Measurements from ENCODE around the gene SCUBE1.
A peak's percentile ranks its signal among the peaks of the same experiment; 100 is the strongest.

The SCUBE1 gene

GRCh38 chr22:43169310-43170130 lies 173.7 kb downstream of the SCUBE1 start:
- DNase-seq: no peak

GRCh38 chr22:43168471-43169309 lies 174.5 kb downstream of the SCUBE1 start:
- no peak for DNase-seq

- DNase-seq: no peak
Measured at GRCh38 chr22:43167001-43167589, 176.1 kb downstream of the SCUBE1 start.

DNA sequence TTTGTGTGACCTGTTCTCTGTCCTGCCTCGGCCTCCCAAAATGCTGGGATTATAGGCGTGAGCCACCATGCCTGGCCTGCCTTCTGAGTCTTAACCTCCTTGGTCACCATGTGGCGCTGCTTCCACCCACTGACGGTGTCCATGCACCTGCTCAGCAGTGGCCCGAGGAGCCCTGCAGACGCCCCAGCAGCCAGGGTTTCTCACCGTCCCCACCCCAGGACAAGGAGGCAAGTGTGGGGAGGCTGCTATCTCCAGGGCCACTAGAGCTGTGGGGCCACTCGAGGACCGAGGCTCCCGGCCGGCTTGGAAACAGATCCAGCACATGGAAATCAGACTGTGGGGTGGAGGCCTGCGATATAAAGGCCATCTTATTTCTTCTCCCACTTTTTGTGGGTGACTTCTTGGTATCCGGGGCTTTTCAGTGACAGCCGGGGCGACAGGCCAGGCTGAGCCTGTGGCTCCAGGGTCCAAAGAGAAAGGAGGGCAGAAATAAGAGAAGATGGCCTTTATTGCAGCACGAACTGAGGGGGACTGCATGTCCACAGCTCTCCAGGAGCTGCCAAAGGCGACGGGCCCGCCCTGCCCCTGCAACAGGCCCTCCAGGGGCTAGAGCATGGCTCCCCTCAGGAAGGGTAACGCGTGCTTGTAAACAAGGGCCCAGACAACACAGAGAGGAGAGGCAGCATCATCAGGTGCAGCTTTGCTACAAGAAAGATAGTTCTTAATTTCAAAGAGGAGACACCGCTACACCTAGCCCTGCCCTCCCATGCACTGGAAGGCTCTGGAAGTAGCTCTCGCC lies 176.8 kb downstream of the SCUBE1 start:
- DNase-seq: no peak

GRCh38 chr22:43164636-43165035 lies 178.5 kb downstream of the SCUBE1 start:
- DNase-seq: no peak

DNA sequence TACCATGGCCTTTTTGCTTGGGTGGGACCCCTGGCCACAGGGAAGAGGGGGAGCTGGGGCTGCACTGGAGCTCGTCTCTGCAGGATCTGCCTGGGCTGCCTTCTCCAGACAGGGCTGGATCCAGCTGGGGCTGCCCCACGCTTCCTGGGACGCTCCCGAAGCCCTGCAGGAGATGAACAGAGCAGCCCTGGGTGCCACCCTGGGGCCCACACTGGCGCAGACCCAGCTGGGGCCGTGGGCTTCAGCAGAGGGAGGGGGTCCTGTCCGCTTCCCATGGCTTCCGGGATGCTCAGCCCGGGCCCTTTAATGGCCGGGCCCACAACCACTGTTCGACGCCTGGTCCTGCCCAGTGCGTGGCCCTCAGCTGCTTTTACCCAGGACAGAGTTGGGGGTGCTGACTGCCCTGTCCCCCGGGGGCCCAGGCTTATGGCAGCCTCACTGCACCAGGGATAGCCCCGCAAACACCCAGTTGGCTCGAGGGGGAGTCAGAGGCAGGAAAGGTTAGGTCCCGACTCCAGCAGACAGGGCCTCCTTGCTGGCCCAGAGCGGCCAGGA lies 179.9 kb downstream of the SCUBE1 start:
- DNase-seq: no peak

DNA sequence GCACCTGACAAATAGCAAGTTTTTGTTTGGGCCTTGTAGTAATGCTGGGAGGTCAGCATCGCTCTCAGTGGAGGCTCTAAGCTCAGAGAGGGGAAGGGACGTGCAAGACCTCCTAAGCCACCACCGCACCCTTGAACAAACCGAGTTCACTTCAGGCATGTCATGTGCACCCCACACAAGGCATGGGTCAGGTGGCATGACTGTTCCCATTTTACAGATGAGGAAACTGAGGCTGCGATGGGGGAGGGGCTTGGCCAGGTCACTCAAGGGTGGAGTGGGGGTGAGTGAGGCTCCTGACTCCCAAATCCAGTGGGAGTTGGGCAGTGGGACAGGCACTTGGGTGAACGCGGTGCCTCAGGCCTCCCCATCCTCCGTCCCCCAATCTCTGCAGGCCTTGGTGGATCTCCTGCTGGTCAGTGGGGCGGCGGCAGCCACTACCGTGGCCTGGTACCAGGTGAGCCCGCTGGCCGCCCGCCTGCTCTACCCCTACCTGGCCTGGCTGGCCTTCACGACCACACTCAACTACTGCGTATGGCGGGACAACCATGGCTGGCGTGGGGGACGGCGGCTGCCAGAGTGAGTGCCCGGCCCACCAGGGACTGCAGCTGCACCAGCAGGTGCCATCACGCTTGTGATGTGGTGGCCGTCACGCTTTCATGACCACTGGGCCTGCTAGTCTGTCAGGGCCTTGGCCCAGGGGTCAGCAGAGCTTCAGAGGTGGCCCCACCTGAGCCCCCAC lies 180.6 kb downstream of the SCUBE1 start:
- no peak for DNase-seq

GRCh38 chr22:43160497-43161126 lies 182.6 kb downstream of the SCUBE1 start:
- no peak for DNase-seq

DNA sequence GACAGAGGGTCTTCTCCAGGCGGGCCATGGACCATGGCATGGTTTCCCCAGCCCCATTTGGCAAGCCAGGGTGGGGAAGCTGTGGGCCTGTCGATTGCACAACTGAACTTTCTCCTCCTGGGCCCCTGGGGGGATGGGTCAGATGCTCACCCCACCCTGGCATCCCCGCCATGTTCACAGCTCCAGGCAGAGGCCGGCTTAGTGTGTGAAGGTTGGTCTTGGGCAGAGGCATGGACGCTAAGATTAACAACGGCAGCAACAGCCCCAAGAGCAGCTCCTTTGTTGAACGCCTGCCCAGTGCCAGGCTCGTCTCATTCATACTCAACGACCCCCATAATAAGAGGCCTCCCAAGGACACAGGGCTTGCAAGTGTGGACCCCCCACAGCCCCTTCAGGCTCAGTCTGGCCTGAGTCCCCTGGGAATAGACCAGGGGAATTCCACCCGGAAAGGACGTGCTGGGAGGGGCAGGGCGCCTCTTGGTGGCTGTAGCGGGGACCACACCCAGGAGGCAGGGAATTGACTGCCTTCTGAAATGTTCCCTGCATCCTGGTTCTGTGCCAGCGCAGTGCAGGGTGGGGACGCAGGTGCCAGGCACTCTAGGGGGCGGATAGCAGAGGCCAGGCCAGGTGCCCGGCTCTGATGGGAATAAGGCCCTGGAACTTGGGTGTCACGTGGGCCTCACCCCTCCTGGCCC lies 183.5 kb downstream of the SCUBE1 start:
- no peak for DNase-seq

- DNase-seq: no peak
Measured at GRCh38 chr22:43158778-43159483, 184.2 kb downstream of the SCUBE1 start.

DNA sequence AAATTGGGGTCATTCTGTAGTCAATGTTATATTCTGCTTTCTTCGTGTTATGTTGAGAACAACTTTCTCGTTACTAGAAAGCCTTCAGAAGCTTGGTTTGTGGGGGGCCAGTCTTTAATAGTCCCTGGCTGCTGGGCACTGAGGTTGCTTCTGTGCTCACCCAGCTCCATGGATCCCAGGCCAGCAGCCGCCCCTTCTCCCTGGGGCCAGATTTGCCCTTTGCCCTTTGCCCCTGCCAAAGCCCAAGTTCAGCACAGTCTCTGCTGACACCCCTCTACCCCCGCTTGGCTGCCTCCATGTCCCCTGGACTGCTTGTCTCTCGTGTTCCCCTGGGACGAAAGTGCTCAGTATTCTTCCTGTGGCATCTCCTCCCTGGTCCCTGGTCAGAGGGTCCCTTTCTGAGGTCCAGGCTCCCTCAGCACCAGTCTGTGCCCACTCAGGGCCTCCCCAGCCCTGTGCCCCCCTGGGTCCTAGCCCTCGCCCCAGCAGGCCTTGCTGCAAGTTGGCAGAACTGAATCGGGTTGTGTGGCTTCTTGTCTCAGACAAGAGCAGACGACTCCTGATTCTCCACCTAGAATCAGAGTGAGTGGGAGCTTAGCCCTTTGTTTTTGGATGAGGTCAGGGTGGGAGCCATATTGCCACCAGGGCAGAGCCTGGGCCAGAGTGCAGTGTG lies 185.2 kb downstream of the SCUBE1 start:
- DNase-seq: no peak

GRCh38 chr22:43156413-43156812 lies 186.8 kb downstream of the SCUBE1 start:
- DNase-seq: no peak

DNA sequence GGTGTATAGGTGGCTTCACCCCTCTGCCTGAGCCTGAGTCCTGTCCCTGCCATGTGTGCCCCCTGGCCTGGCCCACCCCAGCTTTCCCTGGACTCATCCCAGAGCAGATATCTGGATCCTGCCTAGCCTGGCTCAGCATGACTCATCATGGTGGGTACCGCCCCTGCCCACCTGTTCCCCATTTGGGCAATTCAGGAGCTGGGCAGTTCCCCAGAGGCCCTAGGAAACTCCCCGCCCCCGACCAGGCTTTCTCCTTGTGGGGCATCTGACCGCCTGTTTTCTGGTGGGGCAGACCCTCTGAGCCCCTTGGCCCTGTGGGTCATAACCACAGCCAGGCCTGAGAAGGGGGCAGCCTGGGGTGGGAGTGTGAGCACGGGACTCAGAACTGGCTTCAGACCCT lies 187.4 kb downstream of the SCUBE1 start:
- DNase-seq: no peak

GRCh38 chr22:43154887-43155536 lies 188.2 kb downstream of the SCUBE1 start:
- no peak for DNase-seq

DNA sequence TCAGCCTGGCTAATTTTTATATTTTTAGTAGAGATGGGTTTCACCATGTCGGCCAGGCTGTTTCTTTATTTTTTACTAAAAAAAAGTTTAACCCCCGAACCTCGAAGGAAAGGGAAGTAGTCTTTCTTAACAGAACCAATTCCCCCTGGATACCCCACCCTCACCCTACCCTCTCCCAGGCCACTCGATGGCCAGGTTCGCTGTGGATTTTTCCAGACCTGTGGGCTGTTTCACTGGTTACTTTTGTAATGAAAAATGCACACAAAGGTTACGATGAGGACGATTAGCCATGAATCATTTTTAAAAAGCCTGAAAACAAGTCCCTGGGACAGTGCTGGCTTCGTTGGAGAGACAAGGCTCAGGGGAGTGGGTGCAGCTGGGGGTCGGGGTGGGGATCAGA lies 189.3 kb downstream of the SCUBE1 start:
- no peak for DNase-seq

DNA sequence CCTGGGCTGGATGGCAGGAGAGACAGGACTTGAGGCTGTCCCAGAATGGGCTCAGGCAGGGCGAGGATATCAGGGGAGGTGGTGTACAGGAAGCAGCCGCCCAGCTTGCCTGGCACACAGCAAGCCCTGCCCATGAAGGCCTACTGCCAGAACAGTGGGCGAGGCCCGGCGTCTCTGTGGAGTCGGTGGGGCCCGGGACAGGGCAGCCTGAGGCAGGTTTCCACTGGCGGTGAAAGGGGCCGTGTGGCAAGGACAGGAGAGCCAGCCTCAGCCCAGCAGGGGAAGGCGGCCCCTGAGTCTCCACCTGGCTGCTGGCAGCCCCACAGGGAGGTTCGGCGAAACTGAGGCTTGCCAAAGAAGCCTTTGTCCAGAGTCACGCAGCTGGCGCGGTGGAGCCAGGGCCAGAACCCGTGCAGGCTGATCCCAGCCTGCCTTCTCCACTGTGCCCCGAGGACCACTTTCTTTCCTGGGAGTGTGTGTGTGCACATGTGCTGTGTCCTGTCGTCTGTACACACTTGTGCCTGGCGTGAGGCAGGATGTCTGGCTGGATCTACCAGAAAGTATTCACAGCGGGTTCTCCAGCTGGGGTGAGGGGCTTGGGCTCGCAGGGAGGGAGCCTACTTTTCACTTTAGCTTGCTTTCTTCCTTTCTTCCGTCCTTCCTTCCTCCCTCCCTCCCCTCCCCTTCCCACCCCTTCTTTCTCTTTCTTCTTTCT lies 190.7 kb downstream of the SCUBE1 start:
- DNase-seq: peak; percentile 77

DNA sequence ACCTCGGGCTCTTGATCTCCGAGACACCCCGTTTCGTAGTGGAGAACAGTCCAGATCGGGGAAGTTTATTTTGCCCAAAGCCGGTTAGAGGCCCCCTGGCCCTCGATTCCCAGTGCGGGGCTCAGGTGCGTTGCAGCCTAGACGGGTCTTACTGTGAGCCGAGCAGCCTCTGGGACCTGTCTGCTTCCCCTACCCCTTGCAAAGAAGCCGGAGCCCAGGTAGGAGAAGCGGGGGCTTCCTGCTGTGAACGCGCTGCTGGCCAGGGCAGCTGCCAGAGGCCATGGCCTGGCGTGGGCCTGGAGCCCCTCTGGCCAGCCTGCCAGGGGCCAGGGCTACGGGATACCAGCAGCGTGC lies 191.2 kb downstream of the SCUBE1 start:
- DNase-seq: no peak

Measured in CD4-positive, alpha-beta T cell treated with Interleukin-17A for 4 hours (primary cell).